Neural cell (in vitro differentiated cells): Measurements from ENCODE around the gene KIF16B. TPM values are rescaled to one million over a fixed set of nuclear protein-coding genes. Genes with fewer than 3 reads are reported as not detected.

Experiments
- H2AFZ ChIP-seq: fragments of 200-600, 300-800 bp; sonication (generic), shearing (Covaris generic); 2 replicates; pipeline ENCODE4 v1.6.0; 2014; ENCODE audit warnings: low read depth, mild to moderate bottlenecking, antibody characterized with exemption, low read length, moderate library complexity
- H3F3A ChIP-seq: fragments of 200-600 bp; shearing (Covaris generic); 2 replicates; pipeline ENCODE4 v1.6.1; 2016; ENCODE audit warnings: mild to moderate bottlenecking, moderate library complexity, mixed read lengths, antibody characterized with exemption, low read length; ENCODE audit not compliant: insufficient read depth, poor library complexity, severe bottlenecking
- H3K27ac ChIP-seq: fragments of 200-600, 300-800 bp; sonication (generic), shearing (Covaris generic); 2 replicates; pipeline ENCODE4 v1.5.1; 2014; ENCODE audit warnings: mild to moderate bottlenecking, low read length, moderate library complexity
- H3K27me3 ChIP-seq: fragments of 300-800, 200-600 bp; sonication (generic), shearing (Covaris generic); 2 replicates; pipeline ENCODE4 v1.6.0; 2014; ENCODE audit warnings: mild to moderate bottlenecking, low read depth, low read length, moderate library complexity; ENCODE audit not compliant: insufficient read depth
- H3K36me3 ChIP-seq: fragments of 300-800, 200-600 bp; sonication (generic), shearing (Covaris generic); 2 replicates; pipeline ENCODE4 v1.5.1; 2014; ENCODE audit warnings: mild to moderate bottlenecking, antibody characterized with exemption, low read length, moderate library complexity; ENCODE audit not compliant: insufficient read depth
- H3K4me2 ChIP-seq: fragments of 300-800, 200-600 bp; sonication (generic), shearing (Covaris generic); 2 replicates; pipeline ENCODE4 v1.6.0; 2014; ENCODE audit warnings: mild to moderate bottlenecking, low read length
- H3K4me3 ChIP-seq: fragments of 300-800, 200-600 bp; sonication (generic), shearing (Covaris generic); 2 replicates; pipeline ENCODE4 v1.5.1; 2014; ENCODE audit warnings: mild to moderate bottlenecking, low read length, moderate library complexity
- H3K79me2 ChIP-seq: fragments of 200-600 bp; shearing (Covaris generic); replicated peaks from 2 replicates; pipeline ENCODE4 v1.6.0; 2014; ENCODE audit warnings: mild to moderate bottlenecking, low read length, moderate library complexity; ENCODE audit not compliant: insufficient read depth
- H3K9ac ChIP-seq: fragments of 300-800, 200-600 bp; sonication (generic), shearing (Covaris generic); 2 replicates; pipeline ENCODE4 v1.6.1; 2016; ENCODE audit warnings: mild to moderate bottlenecking, low read length, mixed read lengths
- H3K9me2 ChIP-seq: fragments of 200-600 bp; shearing (Covaris generic); 2 replicates; pipeline ENCODE4 v1.6.1; 2016; ENCODE audit warnings: mild to moderate bottlenecking, low read length, mixed read lengths; ENCODE audit not compliant: insufficient read depth
- H3K9me3 ChIP-seq: fragments of 200-600, 300-800 bp; sonication (generic), shearing (Covaris generic); 2 replicates; pipeline ENCODE4 v1.6.1; 2016; ENCODE audit warnings: mild to moderate bottlenecking, mixed run types, low read length, moderate library complexity, mixed read lengths
- H4K20me1 ChIP-seq: fragments of 200-600 bp; shearing (Covaris generic); 2 replicates; pipeline ENCODE4 v1.6.1; 2016; ENCODE audit warnings: mild to moderate bottlenecking, mixed run types; ENCODE audit not compliant: insufficient read depth
- EP300 ChIP-seq: fragments of 450-650 bp; conservative IDR thresholded peaks from 2 replicates; pipeline ENCODE4 v1.6.1; 2014; ENCODE audit warnings: antibody characterized with exemption, mild to moderate bottlenecking, moderate library complexity; ENCODE audit not compliant: poor library complexity, severe bottlenecking
- EZH2 ChIP-seq: fragments of 200-600, 300-800 bp; shearing (Covaris generic), sonication (generic); IDR thresholded peaks from 2 replicates; pipeline ENCODE4 v1.6.1; 2014; ENCODE audit warnings: antibody characterized with exemption, low read length, borderline replicate concordance, mild to moderate bottlenecking; ENCODE audit not compliant: insufficient read depth, poor library complexity, severe bottlenecking
- MXI1 ChIP-seq: fragments of 450-650 bp; conservative IDR thresholded peaks from 2 replicates; pipeline ENCODE4 v1.6.1; 2014; ENCODE audit warnings: antibody characterized with exemption, mild to moderate bottlenecking; ENCODE audit not compliant: poor library complexity, severe bottlenecking
- POLR2AphosphoS5 ChIP-seq: IDR thresholded peaks from 2 replicates; pipeline ENCODE4 v1.6.1; 2012
- RAD21 ChIP-seq: fragments of 450-650 bp; conservative IDR thresholded peaks from 2 replicates; pipeline ENCODE4 v1.6.1; 2014; ENCODE audit warnings: antibody characterized with exemption, mild to moderate bottlenecking, moderate library complexity
- SMC3 ChIP-seq: fragments of 450-650 bp; conservative IDR thresholded peaks from 2 replicates; pipeline ENCODE4 v1.6.1; 2014; ENCODE audit warnings: antibody characterized with exemption, mild to moderate bottlenecking, moderate library complexity; ENCODE audit not compliant: poor library complexity
- TAF1 ChIP-seq: IDR thresholded peaks from 2 replicates; pipeline ENCODE4 v1.6.1; 2012; ENCODE audit warnings: low read depth
- polyA plus RNA-seq: library from polyadenylated mRNA; depleted of rRNA; stranded (reverse); fragments of >200 nt; gene quantifications from 2 replicates; pipeline ENCODE4 v1.2.3, GENCODE V29; 2014
- TF ChIP-seq, protein P1 (sequence below): fragments of 450-650 bp; IDR thresholded peaks from 2 replicates; pipeline ENCODE4 v1.5.1; 2014; ENCODE audit warnings: antibody characterized with exemption, mild to moderate bottlenecking, moderate library complexity; ENCODE audit not compliant: poor library complexity, severe bottlenecking
- TF ChIP-seq, protein P2 (sequence below): IDR thresholded peaks from 2 replicates; pipeline ENCODE4 v1.6.1; 2012; ENCODE audit warnings: borderline replicate concordance

Gene KIF16B
- polyA plus RNA-seq, 1 donor from 2014 or later, result 3.8 TPM

DNA sequence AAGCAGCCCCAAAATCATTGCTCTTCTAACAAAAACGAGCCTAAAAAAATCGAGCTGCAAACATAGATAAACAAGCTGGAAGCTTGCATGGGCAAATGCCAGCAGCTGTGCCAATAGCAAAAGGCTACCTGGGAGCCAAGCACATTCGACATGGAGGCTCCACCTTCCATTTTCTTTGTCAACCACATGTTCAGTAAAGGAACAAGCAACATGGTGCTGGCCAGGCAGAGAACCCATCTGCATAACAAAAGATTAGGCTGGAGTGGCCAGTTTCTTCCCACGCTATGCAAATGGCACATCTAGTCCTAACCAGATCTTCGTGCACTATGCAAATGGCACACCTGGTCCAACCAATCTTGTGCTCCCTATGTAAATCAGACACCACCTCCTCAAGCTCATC is 110.5 kb downstream of the KIF16B start:
- Histone ChIP-seq H3K27me3 (no peaks in the 10 kb centered on the region), H3K9me2 (no peaks in the 10 kb centered on the region), H3K4me2 (no peak overlapping the region), H3K36me3 (no peaks in the 10 kb centered on the region), H3K9me3 (no peaks in the 10 kb centered on the region), H2AFZ (no peak overlapping the region), H3F3A (no peaks in the 10 kb centered on the region), H3K27ac (no peak overlapping the region), H3K4me3 (no peak overlapping the region), H4K20me1 (no peaks in the 10 kb centered on the region), H3K79me2 (no peaks in the 10 kb centered on the region), H3K9ac (no peak overlapping the region)
- TF ChIP-seq MXI1 (no peak), TAF1 (no peak), EZH2 (no peak), EP300 (no peak), SMC3 (no peak), POLR2AphosphoS5 (no peak), RAD21 (no peak)
- TF ChIP-seq, protein P1, sequence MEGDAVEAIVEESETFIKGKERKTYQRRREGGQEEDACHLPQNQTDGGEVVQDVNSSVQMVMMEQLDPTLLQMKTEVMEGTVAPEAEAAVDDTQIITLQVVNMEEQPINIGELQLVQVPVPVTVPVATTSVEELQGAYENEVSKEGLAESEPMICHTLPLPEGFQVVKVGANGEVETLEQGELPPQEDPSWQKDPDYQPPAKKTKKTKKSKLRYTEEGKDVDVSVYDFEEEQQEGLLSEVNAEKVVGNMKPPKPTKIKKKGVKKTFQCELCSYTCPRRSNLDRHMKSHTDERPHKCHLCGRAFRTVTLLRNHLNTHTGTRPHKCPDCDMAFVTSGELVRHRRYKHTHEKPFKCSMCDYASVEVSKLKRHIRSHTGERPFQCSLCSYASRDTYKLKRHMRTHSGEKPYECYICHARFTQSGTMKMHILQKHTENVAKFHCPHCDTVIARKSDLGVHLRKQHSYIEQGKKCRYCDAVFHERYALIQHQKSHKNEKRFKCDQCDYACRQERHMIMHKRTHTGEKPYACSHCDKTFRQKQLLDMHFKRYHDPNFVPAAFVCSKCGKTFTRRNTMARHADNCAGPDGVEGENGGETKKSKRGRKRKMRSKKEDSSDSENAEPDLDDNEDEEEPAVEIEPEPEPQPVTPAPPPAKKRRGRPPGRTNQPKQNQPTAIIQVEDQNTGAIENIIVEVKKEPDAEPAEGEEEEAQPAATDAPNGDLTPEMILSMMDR, result no peak
- TF ChIP-seq, protein P2, sequence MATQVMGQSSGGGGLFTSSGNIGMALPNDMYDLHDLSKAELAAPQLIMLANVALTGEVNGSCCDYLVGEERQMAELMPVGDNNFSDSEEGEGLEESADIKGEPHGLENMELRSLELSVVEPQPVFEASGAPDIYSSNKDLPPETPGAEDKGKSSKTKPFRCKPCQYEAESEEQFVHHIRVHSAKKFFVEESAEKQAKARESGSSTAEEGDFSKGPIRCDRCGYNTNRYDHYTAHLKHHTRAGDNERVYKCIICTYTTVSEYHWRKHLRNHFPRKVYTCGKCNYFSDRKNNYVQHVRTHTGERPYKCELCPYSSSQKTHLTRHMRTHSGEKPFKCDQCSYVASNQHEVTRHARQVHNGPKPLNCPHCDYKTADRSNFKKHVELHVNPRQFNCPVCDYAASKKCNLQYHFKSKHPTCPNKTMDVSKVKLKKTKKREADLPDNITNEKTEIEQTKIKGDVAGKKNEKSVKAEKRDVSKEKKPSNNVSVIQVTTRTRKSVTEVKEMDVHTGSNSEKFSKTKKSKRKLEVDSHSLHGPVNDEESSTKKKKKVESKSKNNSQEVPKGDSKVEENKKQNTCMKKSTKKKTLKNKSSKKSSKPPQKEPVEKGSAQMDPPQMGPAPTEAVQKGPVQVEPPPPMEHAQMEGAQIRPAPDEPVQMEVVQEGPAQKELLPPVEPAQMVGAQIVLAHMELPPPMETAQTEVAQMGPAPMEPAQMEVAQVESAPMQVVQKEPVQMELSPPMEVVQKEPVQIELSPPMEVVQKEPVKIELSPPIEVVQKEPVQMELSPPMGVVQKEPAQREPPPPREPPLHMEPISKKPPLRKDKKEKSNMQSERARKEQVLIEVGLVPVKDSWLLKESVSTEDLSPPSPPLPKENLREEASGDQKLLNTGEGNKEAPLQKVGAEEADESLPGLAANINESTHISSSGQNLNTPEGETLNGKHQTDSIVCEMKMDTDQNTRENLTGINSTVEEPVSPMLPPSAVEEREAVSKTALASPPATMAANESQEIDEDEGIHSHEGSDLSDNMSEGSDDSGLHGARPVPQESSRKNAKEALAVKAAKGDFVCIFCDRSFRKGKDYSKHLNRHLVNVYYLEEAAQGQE, result no peak

- H3K9me2 ChIP-seq, result no peaks in the 10 kb centered on the region
- H3K9me3 ChIP-seq, result no peaks in the 10 kb centered on the region
- H3K27me3 ChIP-seq, result no peaks in the 10 kb centered on the region
- no peak overlapping the region for H3K4me2 ChIP-seq
- no peak overlapping the region for H2AFZ ChIP-seq
- no peaks in the 10 kb centered on the region for H3F3A ChIP-seq
- H4K20me1 ChIP-seq, result no peaks in the 10 kb centered on the region
- no peak for TF ChIP-seq EP300
- TF ChIP-seq, protein P2, result no peak
- TF ChIP-seq RAD21, result no peak
- TF ChIP-seq SMC3, result no peak
- TF ChIP-seq EZH2, result no peak
- H3K27ac ChIP-seq, result no peak overlapping the region
- H3K4me3 ChIP-seq, result no peak overlapping the region
- H3K9ac ChIP-seq, result no peak overlapping the region
- no peaks in the 10 kb centered on the region for H3K36me3 ChIP-seq
- no peaks in the 10 kb centered on the region for H3K79me2 ChIP-seq
Observed at GRCh38 chr20:16459019-16459700, 114.1 kb downstream of the KIF16B start.
